Measurements from ENCODE around the gene CCDC83.

GRCh38 chr11:85806876-85807275, 48.3 kb upstream of the CCDC83 start:
- TF ChIP-seq, protein P1, sequence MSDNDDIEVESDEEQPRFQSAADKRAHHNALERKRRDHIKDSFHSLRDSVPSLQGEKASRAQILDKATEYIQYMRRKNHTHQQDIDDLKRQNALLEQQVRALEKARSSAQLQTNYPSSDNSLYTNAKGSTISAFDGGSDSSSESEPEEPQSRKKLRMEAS (IDR thresholded peaks at IDR 0.05): no peak
- no peak for TF ChIP-seq EGR1 (IDR thresholded peaks at IDR 0.05)
- TF ChIP-seq, protein P2, sequence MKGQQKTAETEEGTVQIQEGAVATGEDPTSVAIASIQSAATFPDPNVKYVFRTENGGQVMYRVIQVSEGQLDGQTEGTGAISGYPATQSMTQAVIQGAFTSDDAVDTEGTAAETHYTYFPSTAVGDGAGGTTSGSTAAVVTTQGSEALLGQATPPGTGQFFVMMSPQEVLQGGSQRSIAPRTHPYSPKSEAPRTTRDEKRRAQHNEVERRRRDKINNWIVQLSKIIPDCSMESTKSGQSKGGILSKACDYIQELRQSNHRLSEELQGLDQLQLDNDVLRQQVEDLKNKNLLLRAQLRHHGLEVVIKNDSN (IDR thresholded peaks at IDR 0.05): no peak
- TF ChIP-seq RAD21 (IDR thresholded peaks at IDR 0.05; ENCODE audit: low read depth): no peak
- TF ChIP-seq YY1 (IDR thresholded peaks at IDR 0.05; ENCODE audit: low read depth): no peak
- no peak for TF ChIP-seq CREB1 (IDR thresholded peaks at IDR 0.05; ENCODE audit: low read depth)
- TF ChIP-seq REST (IDR thresholded peaks at IDR 0.05; ENCODE audit: low read depth): no peak
- no peak for TF ChIP-seq EP300 (IDR thresholded peaks at IDR 0.05; ENCODE audit: borderline replicate concordance)
- no peak for TF ChIP-seq TAF1 (IDR thresholded peaks at IDR 0.05; ENCODE audit: low read depth)
- no peak for TF ChIP-seq CEBPB (IDR thresholded peaks at IDR 0.05)
- TF ChIP-seq TCF12 (IDR thresholded peaks at IDR 0.05; ENCODE audit: low read depth): no peak
- TF ChIP-seq FOXM1 (IDR thresholded peaks at IDR 0.05; ENCODE audit: borderline replicate concordance, low read depth): no peak
- no peak for TF ChIP-seq NFIC (IDR thresholded peaks at IDR 0.05)
- no peak for TF ChIP-seq ZBTB7A (IDR thresholded peaks at IDR 0.05; ENCODE audit: low read depth)
